Urinary bladder (tissue), 4 donors: ENCODE data around the gene PPP6R1. TPM values are rescaled to one million over a fixed set of nuclear protein-coding genes. Genes with fewer than 3 reads are reported as not detected.
A peak's percentile ranks its signal among the peaks of the same experiment; 100 is the strongest.

Source experiments
- DNase-seq: peaks from one replicate; pipeline ENCODE4 v3.0.0-alpha.2; 2015; ENCODE audit errors: extremely low spot score
- H3K27ac ChIP-seq: one replicate; pipeline ENCODE4 v1.5.1; 2013; ENCODE audit warnings: low read depth, mild to moderate bottlenecking, moderate library complexity
- H3K36me3 ChIP-seq: one replicate; pipeline ENCODE4 v1.6.1; 2013; ENCODE audit warnings: mild to moderate bottlenecking, moderate library complexity; ENCODE audit not compliant: insufficient read depth
- H3K4me1 ChIP-seq: one replicate; pipeline ENCODE4 v1.6.1; 2013; ENCODE audit warnings: mild to moderate bottlenecking, moderate library complexity; ENCODE audit not compliant: insufficient read depth
- H3K4me3 ChIP-seq: one replicate; pipeline ENCODE4 v1.5.1; 2013; ENCODE audit warnings: low read depth, low read length
- WGBS: extraction: QIAGEN DNeasy Blood & Tissue Kit; methylation state at CpG from one replicate; pipeline ENCODE4 v1.1.7; 2013; 5-methylcytosine and 5-hydroxymethylcytosine counted together
- polyA plus RNA-seq: library from polyadenylated mRNA; stranded (reverse); fragments of 200-250 nt; gene quantifications from one replicate; pipeline ENCODE4 v1.2.3, GENCODE V29; 2013
- total RNA-seq: library from RNA; depleted of rRNA; stranded (reverse); fragments of >200 nt; gene quantifications from one replicate; pipeline ENCODE4 v1.2.3, GENCODE V29; 2014
- donor health status: healthy with polysubstance abuse.
- donor health status: healthy.

Gene PPP6R1, protein sequence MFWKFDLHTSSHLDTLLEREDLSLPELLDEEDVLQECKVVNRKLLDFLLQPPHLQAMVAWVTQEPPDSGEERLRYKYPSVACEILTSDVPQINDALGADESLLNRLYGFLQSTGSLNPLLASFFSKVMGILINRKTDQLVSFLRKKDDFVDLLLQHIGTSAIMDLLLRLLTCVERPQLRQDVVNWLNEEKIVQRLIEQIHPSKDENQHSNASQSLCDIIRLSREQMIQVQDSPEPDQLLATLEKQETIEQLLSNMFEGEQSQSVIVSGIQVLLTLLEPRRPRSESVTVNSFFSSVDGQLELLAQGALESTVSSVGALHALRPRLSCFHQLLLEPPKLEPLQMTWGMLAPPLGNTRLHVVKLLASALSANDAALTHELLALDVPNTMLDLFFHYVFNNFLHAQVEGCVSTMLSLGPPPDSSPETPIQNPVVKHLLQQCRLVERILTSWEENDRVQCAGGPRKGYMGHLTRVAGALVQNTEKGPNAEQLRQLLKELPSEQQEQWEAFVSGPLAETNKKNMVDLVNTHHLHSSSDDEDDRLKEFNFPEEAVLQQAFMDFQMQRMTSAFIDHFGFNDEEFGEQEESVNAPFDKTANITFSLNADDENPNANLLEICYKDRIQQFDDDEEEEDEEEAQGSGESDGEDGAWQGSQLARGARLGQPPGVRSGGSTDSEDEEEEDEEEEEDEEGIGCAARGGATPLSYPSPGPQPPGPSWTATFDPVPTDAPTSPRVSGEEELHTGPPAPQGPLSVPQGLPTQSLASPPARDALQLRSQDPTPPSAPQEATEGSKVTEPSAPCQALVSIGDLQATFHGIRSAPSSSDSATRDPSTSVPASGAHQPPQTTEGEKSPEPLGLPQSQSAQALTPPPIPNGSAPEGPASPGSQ
- total RNA-seq (14.5 TPM), polyA plus RNA-seq (43.1 TPM)

DNA sequence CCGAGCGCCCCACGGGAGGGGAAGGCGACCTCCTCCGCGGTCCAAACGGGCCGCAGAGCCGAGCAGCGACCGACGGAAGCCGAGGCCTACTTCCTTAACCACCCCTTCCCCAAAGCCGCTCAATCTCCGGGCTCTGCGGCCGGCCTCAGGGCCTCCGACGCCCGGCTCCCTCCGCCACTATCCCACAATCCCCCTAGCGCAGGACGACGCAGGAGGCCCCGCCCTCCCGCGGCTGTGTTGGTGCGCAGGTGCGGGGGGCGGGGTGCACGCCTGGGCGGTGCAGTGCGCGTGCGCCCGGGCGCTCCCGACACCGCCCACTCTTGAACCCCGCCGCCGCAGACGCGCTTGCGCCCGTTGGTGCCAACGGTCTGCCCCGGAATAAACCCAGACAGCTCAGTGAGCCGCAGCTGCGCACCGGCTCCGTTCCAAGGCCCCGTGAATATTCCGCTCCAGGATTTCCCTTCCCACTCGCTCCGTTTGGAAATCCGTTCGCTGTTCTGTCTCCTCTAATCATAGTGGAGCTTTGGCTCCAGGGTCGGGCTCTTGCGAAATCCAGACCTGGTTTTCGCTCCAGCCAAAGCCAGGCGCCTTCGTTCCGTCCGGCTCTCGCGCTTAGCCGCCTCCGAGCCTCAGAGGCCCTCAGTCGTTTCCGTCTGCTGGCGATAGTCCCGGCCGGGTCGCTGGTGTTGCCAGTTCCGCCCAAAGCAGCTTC lies at the start of gene PPP6R1:
TSS of gene PPP6R1 (minus strand) at position 190 of the 712 bp plus-strand sequence. CDS start 11,914 bp downstream, outside the sequence.
- H3K36me3 ChIP-seq = no peaks in the 10 kb centered on the region
- peak; percentile 99 for DNase-seq
- peak within 1 kb of the TSS; percentile 88 for H3K27ac ChIP-seq
- H3K4me3 ChIP-seq = peak within 1 kb of the TSS; percentile 97
- WGBS = under 1% methylated on average over 76 of the region's 76 CpGs
- H3K4me1 ChIP-seq = peaks cover 4% of the 10 kb centered on the region

DNA sequence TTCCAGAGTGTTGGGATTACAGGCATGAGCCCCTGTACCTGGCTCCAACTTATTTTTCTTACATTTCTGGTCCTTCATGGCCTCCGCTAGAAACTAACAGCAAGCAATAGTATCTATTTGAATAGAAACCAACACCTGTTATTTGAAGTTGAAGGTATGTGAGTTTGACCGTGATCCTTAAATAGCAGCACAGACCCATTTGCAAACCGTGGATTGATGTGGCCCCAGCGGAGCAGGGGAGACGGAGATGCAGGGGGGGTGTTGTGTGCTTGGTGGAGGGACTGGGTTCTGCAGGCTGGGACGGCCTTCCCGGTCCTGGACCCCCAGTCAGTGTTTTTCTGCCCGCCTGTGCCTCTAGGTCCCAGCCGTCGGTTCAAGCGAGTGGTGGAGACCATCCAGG lies 49.5 kb upstream of the PPP6R1 start:
- no peak for DNase-seq
- no peaks in the 10 kb centered on the region for H3K36me3 ChIP-seq
- no peak overlapping the region for H3K27ac ChIP-seq
- H3K4me1 ChIP-seq = no peaks in the 10 kb centered on the region
- no peak overlapping the region for H3K4me3 ChIP-seq
- 94% methylated on average over 11 of the region's 11 CpGs for WGBS

DNA sequence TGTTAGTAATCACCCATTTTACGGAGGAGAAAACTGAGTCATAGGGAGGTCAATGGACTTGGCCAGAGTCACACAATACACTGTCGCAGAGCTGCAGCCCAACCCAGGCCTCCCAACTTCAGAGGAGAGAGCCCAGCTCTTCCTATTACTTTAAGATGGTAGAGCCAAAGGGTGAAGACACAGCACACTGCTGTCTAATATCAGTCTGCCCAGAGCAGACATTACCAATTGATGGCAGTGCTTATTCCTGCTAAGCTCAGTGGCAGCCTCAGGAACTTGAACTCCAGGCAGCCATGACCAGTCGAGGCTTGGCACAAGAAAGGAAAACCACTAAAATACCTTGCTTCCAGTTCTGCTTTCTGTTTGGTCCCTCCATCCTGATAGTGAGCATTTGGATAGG lies 47.9 kb upstream of the PPP6R1 start:
- peaks cover 1% of the 10 kb centered on the region for H3K4me1 ChIP-seq
- 87% methylated on average over 3 of the region's 3 CpGs for WGBS
- no peak overlapping the region for H3K27ac ChIP-seq
- DNase-seq = no peak
- H3K36me3 ChIP-seq = no peaks in the 10 kb centered on the region
- H3K4me3 ChIP-seq = no peak overlapping the region

DNA sequence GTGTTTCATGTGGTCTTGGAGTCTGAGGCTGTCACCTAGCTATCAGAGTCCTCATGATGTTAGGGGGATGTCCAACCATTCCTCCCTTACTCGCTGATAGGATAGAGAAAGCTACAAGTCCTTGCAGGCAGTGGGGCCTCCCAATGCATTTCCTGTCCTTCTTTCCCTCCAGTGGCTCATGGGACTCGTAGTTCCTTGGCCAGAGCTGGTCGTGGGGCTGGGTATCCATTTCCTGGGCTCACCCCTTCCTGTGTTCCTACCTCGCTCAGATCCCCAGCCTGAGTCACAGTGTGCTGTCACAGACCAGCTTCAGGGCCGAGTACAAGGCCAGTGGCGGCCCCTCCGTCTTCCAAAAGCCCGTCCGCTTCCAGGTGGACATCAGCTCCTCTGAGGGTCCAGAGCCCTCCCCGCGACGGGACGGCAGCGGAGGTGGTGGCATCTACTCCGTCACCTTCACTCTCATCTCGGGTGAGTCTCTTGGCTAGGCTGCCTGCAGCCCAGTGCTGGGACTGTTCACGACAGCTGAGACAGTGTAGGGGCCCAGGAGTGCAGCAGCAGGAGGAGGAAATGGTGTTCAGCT lies 47.3 kb upstream of the PPP6R1 start:
- 92% methylated on average over 17 of the region's 17 CpGs for WGBS
- no peak for DNase-seq
- no peak overlapping the region for H3K4me3 ChIP-seq
- H3K4me1 ChIP-seq = peaks cover 1% of the 10 kb centered on the region
- H3K27ac ChIP-seq = no peak overlapping the region
- H3K36me3 ChIP-seq = no peaks in the 10 kb centered on the region

DNA sequence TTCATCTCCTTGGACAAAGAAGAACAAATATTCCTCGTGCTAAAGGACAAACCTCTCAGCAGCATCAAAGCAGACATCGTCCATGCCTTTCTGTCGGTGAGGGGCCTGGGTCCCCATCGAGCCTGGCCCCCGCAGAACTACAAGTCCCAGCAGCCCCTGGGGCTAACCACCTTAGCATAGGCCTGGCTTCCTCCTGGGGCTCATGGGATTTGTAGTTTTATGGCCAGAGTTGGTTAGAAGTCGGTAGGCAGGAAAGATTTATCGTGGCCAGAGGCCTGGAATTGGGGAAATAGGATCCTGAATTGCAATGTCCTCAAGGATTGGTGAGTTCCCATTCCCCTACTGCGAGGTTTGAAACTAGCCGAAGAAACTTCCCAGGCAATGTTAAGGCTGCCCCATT lies 46.7 kb upstream of the PPP6R1 start:
- Histone ChIP-seq H3K27ac (no peak overlapping the region), H3K4me3 (no peak overlapping the region), H3K4me1 (peaks cover 1% of the 10 kb centered on the region), H3K36me3 (no peaks in the 10 kb centered on the region)
- no peak for DNase-seq
- WGBS = 84% methylated on average over 9 of the region's 9 CpGs

DNA sequence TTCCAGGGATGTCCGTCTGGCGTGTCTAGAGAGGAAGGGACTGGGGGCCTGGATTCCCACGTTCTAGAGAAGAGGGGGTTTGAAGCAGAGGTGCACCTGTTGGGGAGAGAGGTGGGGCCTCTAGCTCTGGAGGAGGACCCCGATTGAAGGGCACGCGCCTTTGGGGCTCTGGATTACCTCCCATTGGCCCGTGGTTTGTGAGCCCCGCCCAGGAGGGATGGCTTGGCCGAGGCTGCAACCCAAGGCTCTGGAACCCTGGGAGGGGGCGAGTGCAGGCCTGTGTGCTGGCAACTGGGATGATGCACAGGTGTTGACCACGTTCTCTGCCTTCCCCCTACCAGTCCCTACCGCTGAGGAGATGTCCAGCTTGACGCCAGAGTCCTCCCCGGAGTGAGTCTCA lies 46.2 kb upstream of the PPP6R1 start:
- Histone ChIP-seq H3K27ac (no peak overlapping the region), H3K4me3 (no peak overlapping the region), H3K4me1 (peaks cover 1% of the 10 kb centered on the region), H3K36me3 (no peaks in the 10 kb centered on the region)
- WGBS = 78% methylated on average over 14 of the region's 14 CpGs
- DNase-seq = no peak

DNA sequence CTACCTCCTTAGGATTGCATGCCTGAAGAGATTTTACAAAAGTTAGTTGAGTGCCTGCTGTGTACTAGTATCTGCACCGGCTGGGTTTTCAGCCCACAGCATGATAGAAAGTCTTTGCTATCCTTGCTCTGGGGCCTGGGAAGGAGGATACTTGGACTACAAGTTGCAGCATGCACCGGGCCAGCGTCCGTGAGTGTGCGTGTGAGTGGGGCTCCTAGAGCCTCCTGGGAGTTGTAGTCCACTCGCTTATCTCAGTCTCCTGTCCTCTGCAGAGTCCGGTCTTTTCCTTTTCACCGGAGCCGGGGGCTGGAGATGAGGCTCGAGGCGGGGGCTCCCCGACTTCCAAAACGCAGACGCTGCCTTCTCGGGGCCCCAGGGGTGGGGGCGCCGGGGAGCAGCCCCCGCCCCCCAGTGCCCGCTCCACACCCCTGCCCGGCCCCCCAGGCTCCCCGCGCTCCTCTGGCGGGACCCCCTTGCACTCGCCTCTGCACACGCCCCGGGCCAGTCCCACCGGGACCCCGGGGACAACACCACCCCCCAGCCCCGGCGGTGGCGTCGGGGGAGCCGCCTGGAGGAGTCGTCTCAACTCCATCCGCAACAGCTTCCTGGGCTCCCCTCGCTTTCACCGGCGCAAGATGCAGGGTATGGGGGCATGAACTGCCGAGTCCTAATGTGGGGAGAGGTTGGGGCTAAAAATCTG lies 45.6 kb upstream of the PPP6R1 start:
- H3K4me3 ChIP-seq = no peak overlapping the region
- H3K36me3 ChIP-seq = no peaks in the 10 kb centered on the region
- 89% methylated on average over 39 of the region's 39 CpGs for WGBS
- H3K4me1 ChIP-seq = peaks cover 1% of the 10 kb centered on the region
- H3K27ac ChIP-seq = no peak overlapping the region
- no peak for DNase-seq

DNA sequence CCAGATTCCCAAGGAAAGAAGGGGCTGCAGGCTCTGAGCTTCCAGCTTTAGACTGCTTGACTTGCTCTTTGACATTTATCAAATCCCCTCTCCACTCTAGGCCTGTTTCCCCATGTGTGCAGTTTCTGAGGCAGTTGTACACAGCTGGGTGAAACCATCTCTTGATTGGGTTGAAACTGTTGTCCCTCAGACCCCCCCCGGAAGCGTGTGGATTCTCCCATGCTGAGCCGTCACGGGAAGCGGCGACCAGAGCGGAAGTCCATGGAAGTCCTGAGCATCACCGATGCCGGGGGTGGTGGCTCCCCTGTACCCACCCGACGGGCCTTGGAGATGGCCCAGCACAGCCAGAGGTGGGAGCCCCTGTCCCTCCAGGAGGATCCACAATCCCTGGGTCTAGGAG lies 44.7 kb upstream of the PPP6R1 start:
- no peak overlapping the region for H3K27ac ChIP-seq
- no peaks in the 10 kb centered on the region for H3K36me3 ChIP-seq
- 92% methylated on average over 11 of the region's 11 CpGs for WGBS
- no peak for DNase-seq
- H3K4me3 ChIP-seq = no peak overlapping the region
- H3K4me1 ChIP-seq = peaks cover 1% of the 10 kb centered on the region

DNA sequence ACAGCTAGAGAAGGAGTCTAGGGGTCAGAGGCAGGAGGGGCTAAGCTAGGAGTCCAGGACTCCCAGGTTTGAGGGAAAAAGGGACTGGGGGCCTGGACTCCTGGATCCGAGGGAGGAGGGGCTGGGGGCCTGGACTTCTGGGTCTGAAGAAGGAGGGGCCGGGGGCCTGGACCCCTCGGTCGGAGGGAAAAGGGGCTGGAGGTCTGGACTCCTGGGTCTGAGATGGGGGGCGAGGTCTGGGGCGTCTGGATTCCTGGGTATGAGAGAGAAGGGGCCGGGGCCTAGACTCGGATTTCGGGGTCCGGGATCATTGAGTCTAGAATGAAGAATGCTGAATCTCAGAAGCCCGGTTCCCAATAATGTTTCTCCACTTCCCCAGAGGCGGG lies 43.5 kb upstream of the PPP6R1 start:
- WGBS = 80% methylated on average over 12 of the region's 12 CpGs
- Histone ChIP-seq H3K27ac (no peak overlapping the region), H3K36me3 (no peaks in the 10 kb centered on the region)

DNA sequence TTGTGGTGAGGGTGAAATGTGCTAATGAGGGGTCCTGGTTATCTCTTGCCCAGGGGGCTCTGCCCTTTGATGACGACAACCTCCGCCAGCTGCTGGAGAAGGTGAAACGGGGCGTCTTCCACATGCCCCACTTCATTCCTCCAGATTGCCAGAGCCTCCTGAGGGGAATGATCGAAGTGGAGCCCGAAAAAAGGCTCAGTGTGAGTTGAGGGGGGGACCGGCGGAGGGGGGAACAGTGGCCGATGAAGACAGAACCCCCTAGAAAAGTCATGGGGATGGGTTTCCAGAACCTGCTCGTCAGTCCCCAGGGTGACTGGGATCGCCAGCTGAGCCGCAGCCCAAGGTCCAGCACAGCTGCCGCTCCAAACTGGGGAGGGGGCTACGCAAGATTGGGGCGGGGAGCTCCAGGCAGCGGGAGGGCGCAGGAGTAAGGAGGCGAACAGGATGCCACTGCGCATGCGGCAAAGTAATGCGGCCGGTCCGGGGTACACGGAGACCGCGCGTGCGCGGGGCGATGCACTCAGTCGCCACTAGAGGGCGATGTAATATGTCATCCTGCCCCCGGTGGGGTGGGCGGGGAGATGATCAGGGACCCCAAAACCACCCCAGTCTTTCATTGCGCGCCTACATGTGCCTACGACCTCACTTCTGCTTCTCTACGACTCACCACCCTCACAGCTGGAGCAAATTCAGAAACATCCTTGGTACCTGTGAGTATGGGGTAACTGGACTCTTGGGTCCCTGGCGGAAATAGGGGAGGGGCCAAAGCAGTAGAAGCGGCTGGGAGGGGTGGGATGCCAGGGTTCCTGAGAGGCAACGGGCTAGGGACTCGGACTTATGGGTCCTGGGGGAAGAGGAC lies 42.9 kb upstream of the PPP6R1 start:
- H3K4me3 ChIP-seq = no peak overlapping the region
- no peaks in the 10 kb centered on the region for H3K36me3 ChIP-seq
- no peak overlapping the region for H3K27ac ChIP-seq
- H3K4me1 ChIP-seq = peaks cover 1% of the 10 kb centered on the region
- DNase-seq = no peak
- 12% methylated on average over 42 of the region's 42 CpGs for WGBS

More for the DNA sequence above, 43.5 kb upstream of the PPP6R1 start:
- H3K4me1 ChIP-seq = peaks cover 1% of the 10 kb centered on the region
- no peak overlapping the region for H3K4me3 ChIP-seq
- DNase-seq = no peak

DNA sequence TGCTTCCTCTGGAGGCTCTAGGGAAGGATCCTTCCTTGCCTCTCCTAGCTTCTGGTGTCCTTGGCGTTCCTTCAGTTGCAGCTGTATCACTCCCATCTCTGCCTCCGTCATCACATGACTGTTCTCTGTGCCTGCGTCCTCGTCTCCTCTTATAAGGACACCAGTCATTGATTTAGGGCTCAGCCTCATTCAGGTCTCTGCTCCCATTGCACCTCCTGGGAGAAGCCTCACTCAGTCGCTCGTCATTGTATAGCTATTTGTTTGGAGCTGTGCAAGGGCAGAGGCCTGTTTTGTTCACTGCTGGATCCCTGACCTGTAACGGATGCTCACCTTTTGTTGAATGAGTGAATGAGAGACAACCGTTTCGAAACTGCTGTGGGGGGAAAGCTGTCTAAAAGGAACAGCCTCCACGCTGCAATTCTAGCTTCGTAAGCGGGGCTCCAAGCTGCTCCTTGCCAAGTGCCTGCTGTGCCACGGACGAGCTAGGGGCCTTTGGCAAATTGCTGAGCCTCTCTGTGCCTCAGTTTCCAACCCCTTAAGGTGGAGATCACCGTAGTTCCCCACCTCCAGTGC lies 42.2 kb upstream of the PPP6R1 start:
- no peak overlapping the region for H3K4me3 ChIP-seq
- H3K27ac ChIP-seq = no peak overlapping the region
- H3K36me3 ChIP-seq = no peaks in the 10 kb centered on the region
- WGBS = 73% methylated on average over 15 of the region's 15 CpGs
- peaks cover 1% of the 10 kb centered on the region for H3K4me1 ChIP-seq
- DNase-seq = no peak

DNA sequence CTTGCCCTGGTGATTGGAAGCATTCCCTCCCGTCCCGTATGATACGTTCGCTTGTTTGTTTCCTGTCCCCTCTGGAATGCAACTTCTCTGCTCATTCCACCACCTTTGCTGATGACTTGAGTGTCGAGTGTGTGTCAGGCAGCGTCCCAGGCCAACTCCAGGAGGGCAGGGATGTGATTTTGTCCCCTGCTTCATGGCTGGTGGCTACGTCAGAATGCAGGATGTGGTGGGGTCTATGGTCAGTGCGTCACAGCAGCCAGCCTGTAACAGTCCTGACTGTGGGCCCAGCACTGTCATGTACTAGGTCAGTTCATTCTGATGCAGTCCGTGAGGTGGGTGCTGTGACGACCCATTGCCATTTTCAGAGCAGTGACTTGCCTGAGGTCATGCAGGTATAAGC lies 41.2 kb upstream of the PPP6R1 start:
- H3K36me3 ChIP-seq = no peaks in the 10 kb centered on the region
- WGBS = 86% methylated on average over 10 of the region's 10 CpGs
- peaks cover 1% of the 10 kb centered on the region for H3K4me1 ChIP-seq

More for the DNA sequence above, 41.2 kb upstream of the PPP6R1 start:
- H3K27ac ChIP-seq = no peak overlapping the region
- no peak for DNase-seq
- H3K4me3 ChIP-seq = no peak overlapping the region
